HEK293 (cell line): ENCODE data around the gene PSRC1.

ENCODE experiments used
- BCL11A ChIP-seq: fragments of 450-650 bp; formaldehyde crosslinking; IDR thresholded peaks from 2 replicates; pipeline ENCODE4 v1.5.1; 2016; ENCODE audit warnings: low read depth, missing biosample characterization, missing genetic modification characterization
- GLI2 ChIP-seq: fragments of 450-650 bp; formaldehyde crosslinking; IDR thresholded peaks from 2 replicates; pipeline ENCODE4; 2017; ENCODE audit warnings: missing biosample characterization, missing genetic modification characterization, low read depth, borderline replicate concordance
- GLIS1 ChIP-seq: fragments of 450-650 bp; formaldehyde crosslinking; IDR thresholded peaks from 2 replicates; pipeline ENCODE4 v1.5.1; 2016; ENCODE audit warnings: missing biosample characterization, missing genetic modification characterization
- HOXA7 ChIP-seq: sonication (generic); formaldehyde crosslinking; IDR thresholded peaks from 2 replicates; pipeline ENCODE4 v1.8.1; 2022; ENCODE audit warnings: missing genetic modification reagents, borderline replicate concordance
- KLF9 ChIP-seq: fragments of 450-650 bp; formaldehyde crosslinking; IDR thresholded peaks from 2 replicates; pipeline ENCODE4 v1.5.1; 2016; ENCODE audit warnings: missing biosample characterization, missing genetic modification characterization, low read depth
- SCRT2 ChIP-seq: fragments of 450-650 bp; formaldehyde crosslinking; IDR thresholded peaks from 2 replicates; pipeline ENCODE4 v1.5.1; 2016; ENCODE audit warnings: missing biosample characterization, missing genetic modification characterization
- ZBTB1 ChIP-seq: fragments of 450-650 bp; formaldehyde crosslinking; IDR thresholded peaks from 2 replicates; pipeline ENCODE4 v1.5.1; 2016; ENCODE audit warnings: missing biosample characterization, missing genetic modification characterization
- ZFHX2 ChIP-seq: fragments of 450-650 bp; formaldehyde crosslinking; conservative IDR thresholded peaks from 2 replicates; pipeline ENCODE4 v1.5.1; 2016; ENCODE audit warnings: missing biosample characterization, missing genetic modification characterization
- ZNF112 ChIP-seq: fragments of 450-650 bp; formaldehyde crosslinking; IDR thresholded peaks from 2 replicates; pipeline ENCODE4 v1.5.0; 2017; ENCODE audit warnings: missing biosample characterization, missing genetic modification characterization
- ZNF114 ChIP-seq: fragments of 450-650 bp; formaldehyde crosslinking; IDR thresholded peaks from 2 replicates; pipeline ENCODE4 v1.5.0; 2017; ENCODE audit warnings: missing biosample characterization, missing genetic modification characterization
- ZNF121 ChIP-seq: fragments of 450-650 bp; formaldehyde crosslinking; IDR thresholded peaks from 2 replicates; pipeline ENCODE4 v1.5.1; 2016; ENCODE audit warnings: missing biosample characterization, missing genetic modification characterization
- ZNF18 ChIP-seq: fragments of 450-650 bp; formaldehyde crosslinking; IDR thresholded peaks from 2 replicates; pipeline ENCODE4 v1.5.1; 2016; ENCODE audit warnings: missing biosample characterization, missing genetic modification characterization
- ZNF214 ChIP-seq: fragments of 450-650 bp; formaldehyde crosslinking; IDR thresholded peaks from 2 replicates; pipeline ENCODE4 v1.5.1; 2017; ENCODE audit warnings: missing biosample characterization, mild to moderate bottlenecking, missing genetic modification characterization, borderline replicate concordance
- ZNF23 ChIP-seq: fragments of 450-650 bp; formaldehyde crosslinking; IDR thresholded peaks from 2 replicates; pipeline ENCODE4 v1.5.1; 2016; ENCODE audit warnings: missing biosample characterization, missing genetic modification characterization, borderline replicate concordance
- ZNF292 ChIP-seq: fragments of 450-650 bp; formaldehyde crosslinking; IDR thresholded peaks from 2 replicates; pipeline ENCODE4 v1.5.1; 2016; ENCODE audit warnings: low read depth, missing biosample characterization, missing genetic modification characterization, borderline replicate concordance
- ZNF391 ChIP-seq: fragments of 450-650 bp; formaldehyde crosslinking; IDR thresholded peaks from 2 replicates; pipeline ENCODE4 v1.5.1; 2016; ENCODE audit warnings: low read depth, missing biosample characterization, missing genetic modification characterization, borderline replicate concordance
- ZNF510 ChIP-seq: fragments of 450-650 bp; formaldehyde crosslinking; IDR thresholded peaks from 2 replicates; pipeline ENCODE4 v1.5.1; 2018; ENCODE audit warnings: mild to moderate bottlenecking, missing genetic modification characterization, missing biosample characterization; ENCODE audit not compliant: insufficient replicate concordance
- ZNF530 ChIP-seq: fragments of 450-650 bp; formaldehyde crosslinking; IDR thresholded peaks from 2 replicates; pipeline ENCODE4 v1.5.1; 2016; ENCODE audit warnings: low read depth, missing biosample characterization, missing genetic modification characterization
- ZNF560 ChIP-seq: fragments of 450-650 bp; formaldehyde crosslinking; IDR thresholded peaks from 2 replicates; pipeline ENCODE4 v1.5.1; 2017; ENCODE audit warnings: missing biosample characterization, missing genetic modification characterization, borderline replicate concordance
- ZNF561 ChIP-seq: fragments of 450-650 bp; IDR thresholded peaks from 2 replicates; pipeline ENCODE4 v1.5.1; 2018; ENCODE audit warnings: missing biosample characterization, missing genetic modification characterization, borderline replicate concordance
- ZNF623 ChIP-seq: fragments of 450-650 bp; formaldehyde crosslinking; IDR thresholded peaks from 2 replicates; pipeline ENCODE4 v1.5.1; 2016; ENCODE audit warnings: missing biosample characterization, missing genetic modification characterization
- ZNF707 ChIP-seq: fragments of 450-650 bp; formaldehyde crosslinking; IDR thresholded peaks from 2 replicates; pipeline ENCODE4 v1.5.1; 2016; ENCODE audit warnings: missing biosample characterization, missing genetic modification characterization
- ZNF843 ChIP-seq: fragments of 450-650 bp; formaldehyde crosslinking; IDR thresholded peaks from 2 replicates; pipeline ENCODE4 v1.5.1; 2016; ENCODE audit warnings: missing biosample characterization, missing genetic modification characterization
- TF ChIP-seq, protein P1 (sequence below): fragments of 450-650 bp; formaldehyde crosslinking; conservative IDR thresholded peaks from 2 replicates; pipeline ENCODE4 v1.5.1; 2016; ENCODE audit warnings: low read depth, missing biosample characterization, missing genetic modification characterization
- TF ChIP-seq, protein P2 (sequence below): fragments of 450-650 bp; formaldehyde crosslinking; IDR thresholded peaks from 2 replicates; pipeline ENCODE4 v1.5.1; 2016; ENCODE audit warnings: missing biosample characterization, missing genetic modification characterization, borderline replicate concordance

Gene PSRC1

GRCh38 chr1:109257682-109258421 lies 25.1 kb downstream of the PSRC1 start (continued):
- TF ChIP-seq GLI2 (tag by site-specific recombination) (no peak), GLIS1 (tag by site-specific recombination) (peak; percentile 74), KLF9 (no peak), ZFHX2 (tag by site-specific recombination) (peak; percentile 61), ZNF623 (tag by site-specific recombination) (no peak), ZNF843 (no peak), ZNF121 (tag by site-specific recombination) (no peak), ZNF560 (no peak), ZNF530 (tag by site-specific recombination) (no peak), SCRT2 (tag by site-specific recombination) (no peak), ZNF112 (tag by site-specific recombination) (no peak), ZBTB1 (tag by site-specific recombination) (no peak), ZNF18 (tag by site-specific recombination) (no peak), ZNF114 (tag by site-specific recombination) (no peak), ZNF391 (no peak), ZNF707 (tag by site-specific recombination) (no peak), ZNF292 (tag by site-specific recombination) (no peak), ZNF23 (no peak), BCL11A (tag by site-specific recombination) (no peak), ZNF510 (tag by site-specific recombination) (no peak), HOXA7 (no peak), ZNF561 (tag by site-specific recombination) (no peak), ZNF214 (tag by site-specific recombination) (no peak)
- TF ChIP-seq, protein P1, sequence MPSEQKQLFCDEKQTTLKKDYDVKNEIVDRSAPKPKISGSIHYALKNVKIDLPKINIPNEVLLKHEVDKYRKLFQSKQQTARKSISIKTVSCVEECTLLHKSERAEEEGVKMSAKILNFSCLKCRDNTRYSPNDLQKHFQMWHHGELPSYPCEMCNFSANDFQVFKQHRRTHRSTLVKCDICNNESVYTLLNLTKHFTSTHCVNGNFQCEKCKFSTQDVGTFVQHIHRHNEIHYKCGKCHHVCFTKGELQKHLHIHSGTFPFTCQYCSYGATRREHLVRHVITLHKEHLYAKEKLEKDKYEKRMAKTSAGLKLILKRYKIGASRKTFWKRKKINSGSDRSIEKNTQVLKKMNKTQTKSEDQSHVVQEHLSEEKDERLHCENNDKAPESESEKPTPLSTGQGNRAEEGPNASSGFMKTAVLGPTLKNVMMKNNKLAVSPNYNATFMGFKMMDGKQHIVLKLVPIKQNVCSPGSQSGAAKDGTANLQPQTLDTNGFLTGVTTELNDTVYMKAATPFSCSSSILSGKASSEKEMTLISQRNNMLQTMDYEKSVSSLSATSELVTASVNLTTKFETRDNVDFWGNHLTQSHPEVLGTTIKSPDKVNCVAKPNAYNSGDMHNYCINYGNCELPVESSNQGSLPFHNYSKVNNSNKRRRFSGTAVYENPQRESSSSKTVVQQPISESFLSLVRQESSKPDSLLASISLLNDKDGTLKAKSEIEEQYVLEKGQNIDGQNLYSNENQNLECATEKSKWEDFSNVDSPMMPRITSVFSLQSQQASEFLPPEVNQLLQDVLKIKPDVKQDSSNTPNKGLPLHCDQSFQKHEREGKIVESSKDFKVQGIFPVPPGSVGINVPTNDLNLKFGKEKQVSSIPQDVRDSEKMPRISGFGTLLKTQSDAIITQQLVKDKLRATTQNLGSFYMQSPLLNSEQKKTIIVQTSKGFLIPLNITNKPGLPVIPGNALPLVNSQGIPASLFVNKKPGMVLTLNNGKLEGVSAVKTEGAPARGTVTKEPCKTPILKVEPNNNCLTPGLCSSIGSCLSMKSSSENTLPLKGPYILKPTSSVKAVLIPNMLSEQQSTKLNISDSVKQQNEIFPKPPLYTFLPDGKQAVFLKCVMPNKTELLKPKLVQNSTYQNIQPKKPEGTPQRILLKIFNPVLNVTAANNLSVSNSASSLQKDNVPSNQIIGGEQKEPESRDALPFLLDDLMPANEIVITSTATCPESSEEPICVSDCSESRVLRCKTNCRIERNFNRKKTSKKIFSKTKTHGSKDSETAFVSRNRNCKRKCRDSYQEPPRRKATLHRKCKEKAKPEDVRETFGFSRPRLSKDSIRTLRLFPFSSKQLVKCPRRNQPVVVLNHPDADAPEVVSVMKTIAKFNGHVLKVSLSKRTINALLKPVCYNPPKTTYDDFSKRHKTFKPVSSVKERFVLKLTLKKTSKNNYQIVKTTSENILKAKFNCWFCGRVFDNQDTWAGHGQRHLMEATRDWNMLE (tag by site-specific recombination): no peak
- TF ChIP-seq, protein P2, sequence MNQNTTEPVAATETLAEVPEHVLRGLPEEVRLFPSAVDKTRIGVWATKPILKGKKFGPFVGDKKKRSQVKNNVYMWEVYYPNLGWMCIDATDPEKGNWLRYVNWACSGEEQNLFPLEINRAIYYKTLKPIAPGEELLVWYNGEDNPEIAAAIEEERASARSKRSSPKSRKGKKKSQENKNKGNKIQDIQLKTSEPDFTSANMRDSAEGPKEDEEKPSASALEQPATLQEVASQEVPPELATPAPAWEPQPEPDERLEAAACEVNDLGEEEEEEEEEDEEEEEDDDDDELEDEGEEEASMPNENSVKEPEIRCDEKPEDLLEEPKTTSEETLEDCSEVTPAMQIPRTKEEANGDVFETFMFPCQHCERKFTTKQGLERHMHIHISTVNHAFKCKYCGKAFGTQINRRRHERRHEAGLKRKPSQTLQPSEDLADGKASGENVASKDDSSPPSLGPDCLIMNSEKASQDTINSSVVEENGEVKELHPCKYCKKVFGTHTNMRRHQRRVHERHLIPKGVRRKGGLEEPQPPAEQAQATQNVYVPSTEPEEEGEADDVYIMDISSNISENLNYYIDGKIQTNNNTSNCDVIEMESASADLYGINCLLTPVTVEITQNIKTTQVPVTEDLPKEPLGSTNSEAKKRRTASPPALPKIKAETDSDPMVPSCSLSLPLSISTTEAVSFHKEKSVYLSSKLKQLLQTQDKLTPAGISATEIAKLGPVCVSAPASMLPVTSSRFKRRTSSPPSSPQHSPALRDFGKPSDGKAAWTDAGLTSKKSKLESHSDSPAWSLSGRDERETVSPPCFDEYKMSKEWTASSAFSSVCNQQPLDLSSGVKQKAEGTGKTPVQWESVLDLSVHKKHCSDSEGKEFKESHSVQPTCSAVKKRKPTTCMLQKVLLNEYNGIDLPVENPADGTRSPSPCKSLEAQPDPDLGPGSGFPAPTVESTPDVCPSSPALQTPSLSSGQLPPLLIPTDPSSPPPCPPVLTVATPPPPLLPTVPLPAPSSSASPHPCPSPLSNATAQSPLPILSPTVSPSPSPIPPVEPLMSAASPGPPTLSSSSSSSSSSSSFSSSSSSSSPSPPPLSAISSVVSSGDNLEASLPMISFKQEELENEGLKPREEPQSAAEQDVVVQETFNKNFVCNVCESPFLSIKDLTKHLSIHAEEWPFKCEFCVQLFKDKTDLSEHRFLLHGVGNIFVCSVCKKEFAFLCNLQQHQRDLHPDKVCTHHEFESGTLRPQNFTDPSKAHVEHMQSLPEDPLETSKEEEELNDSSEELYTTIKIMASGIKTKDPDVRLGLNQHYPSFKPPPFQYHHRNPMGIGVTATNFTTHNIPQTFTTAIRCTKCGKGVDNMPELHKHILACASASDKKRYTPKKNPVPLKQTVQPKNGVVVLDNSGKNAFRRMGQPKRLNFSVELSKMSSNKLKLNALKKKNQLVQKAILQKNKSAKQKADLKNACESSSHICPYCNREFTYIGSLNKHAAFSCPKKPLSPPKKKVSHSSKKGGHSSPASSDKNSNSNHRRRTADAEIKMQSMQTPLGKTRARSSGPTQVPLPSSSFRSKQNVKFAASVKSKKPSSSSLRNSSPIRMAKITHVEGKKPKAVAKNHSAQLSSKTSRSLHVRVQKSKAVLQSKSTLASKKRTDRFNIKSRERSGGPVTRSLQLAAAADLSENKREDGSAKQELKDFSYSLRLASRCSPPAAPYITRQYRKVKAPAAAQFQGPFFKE (tag by site-specific recombination): no peak
